AG08396 (cell line): ENCODE data around the gene GFRA1.

Experiments used
- DNase-seq: peaks from one replicate; pipeline ENCODE4 v3.0.0; 2012; ENCODE audit warnings: low spot score, mixed read lengths

The GFRA1 gene

GRCh38 chr10:116159197-116159596 is 113.8 kb downstream of the GFRA1 start:
- DNase-seq = no peak

- no peak for DNase-seq
These were observed 115.0 kb downstream of the GFRA1 start for GRCh38 chr10:116158036-116158435.

GRCh38 chr10:116157485-116157884 is 115.5 kb downstream of the GFRA1 start:
- no peak for DNase-seq

GRCh38 chr10:116156819-116157218 is 116.2 kb downstream of the GFRA1 start:
- no peak for DNase-seq

- DNase-seq = no peak
These were observed 117.8 kb downstream of the GFRA1 start for GRCh38 chr10:116155191-116155590.

- no peak for DNase-seq
These were observed 118.4 kb downstream of the GFRA1 start for GRCh38 chr10:116154651-116155050.

- DNase-seq = no peak
These were observed 121.9 kb downstream of the GFRA1 start for GRCh38 chr10:116151076-116151475.

- no peak for DNase-seq
These were observed 122.4 kb downstream of the GFRA1 start for GRCh38 chr10:116150606-116151005.

GRCh38 chr10:116147147-116147905 is 125.7 kb downstream of the GFRA1 start:
- DNase-seq = no peak

- no peak for DNase-seq
These were observed 126.5 kb downstream of the GFRA1 start for GRCh38 chr10:116146372-116147140.

GRCh38 chr10:116143673-116144222 is 129.3 kb downstream of the GFRA1 start:
- DNase-seq = no peak

GRCh38 chr10:116141855-116142254 is 131.2 kb downstream of the GFRA1 start:
- DNase-seq = no peak

- DNase-seq = no peak
These were observed 131.8 kb downstream of the GFRA1 start for GRCh38 chr10:116141246-116141645.

- DNase-seq = no peak
These were observed 133.1 kb downstream of the GFRA1 start for GRCh38 chr10:116139886-116140285.

GRCh38 chr10:116138897-116139296 is 134.1 kb downstream of the GFRA1 start:
- DNase-seq = no peak

GRCh38 chr10:116136261-116136660 is 136.7 kb downstream of the GFRA1 start:
- DNase-seq = no peak

- DNase-seq = no peak
These were observed 138.7 kb downstream of the GFRA1 start for GRCh38 chr10:116134322-116134721.

- no peak for DNase-seq
These were observed 139.4 kb downstream of the GFRA1 start for GRCh38 chr10:116133634-116134033.

- no peak for DNase-seq
These were observed 140.1 kb downstream of the GFRA1 start for GRCh38 chr10:116132780-116133399.

- DNase-seq = no peak
These were observed 143.0 kb downstream of the GFRA1 start for GRCh38 chr10:116130006-116130405.

- no peak for DNase-seq
These were observed 145.9 kb downstream of the GFRA1 start for GRCh38 chr10:116126954-116127695.

GRCh38 chr10:116126239-116126638 is 146.8 kb downstream of the GFRA1 start:
- no peak for DNase-seq
